ENCODE results near the gene CD9.

CD9 gene

GRCh38 chr12:6275928-6276887 is 76.0 kb downstream of the CD9 start:
- DNase-seq (ENCODE audit: low read depth) = no peak

DNA sequence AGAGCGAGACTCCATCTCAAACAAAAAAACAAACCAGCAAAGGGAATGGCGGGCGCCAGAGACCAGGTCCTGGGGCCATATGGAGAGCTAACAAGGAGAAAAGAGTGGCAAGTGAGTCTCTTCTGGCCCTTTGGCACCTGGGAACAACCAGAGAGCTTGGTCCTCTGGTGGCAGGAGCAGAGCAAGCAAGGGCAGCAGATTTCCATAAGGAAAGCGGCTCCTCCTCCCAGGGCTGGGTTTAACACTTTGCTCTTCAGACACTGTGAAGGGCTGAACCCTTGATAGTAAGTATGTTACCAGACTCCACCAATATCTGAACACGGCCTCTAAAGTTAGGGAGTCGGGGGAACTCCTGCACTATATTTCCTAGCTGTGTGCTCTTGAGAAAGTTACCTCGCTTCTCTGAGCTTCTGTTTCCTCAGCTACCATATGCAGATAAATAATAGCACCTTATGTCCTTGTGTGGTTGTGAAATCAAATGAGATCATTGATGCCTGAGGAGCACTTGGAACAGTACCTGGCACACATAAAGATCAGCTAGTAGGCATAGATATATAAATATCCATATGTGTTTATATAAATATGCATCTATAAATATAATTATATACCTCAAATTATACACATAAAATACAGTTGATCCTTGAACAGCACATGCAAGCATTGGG is 76.9 kb downstream of the CD9 start:
- DNase-seq (ENCODE audit: low read depth) = no peak

- peak; percentile 38 for DNase-seq (ENCODE audit: low read depth)
Measured at GRCh38 chr12:6277982-6278438, 77.8 kb downstream of the CD9 start.

DNA sequence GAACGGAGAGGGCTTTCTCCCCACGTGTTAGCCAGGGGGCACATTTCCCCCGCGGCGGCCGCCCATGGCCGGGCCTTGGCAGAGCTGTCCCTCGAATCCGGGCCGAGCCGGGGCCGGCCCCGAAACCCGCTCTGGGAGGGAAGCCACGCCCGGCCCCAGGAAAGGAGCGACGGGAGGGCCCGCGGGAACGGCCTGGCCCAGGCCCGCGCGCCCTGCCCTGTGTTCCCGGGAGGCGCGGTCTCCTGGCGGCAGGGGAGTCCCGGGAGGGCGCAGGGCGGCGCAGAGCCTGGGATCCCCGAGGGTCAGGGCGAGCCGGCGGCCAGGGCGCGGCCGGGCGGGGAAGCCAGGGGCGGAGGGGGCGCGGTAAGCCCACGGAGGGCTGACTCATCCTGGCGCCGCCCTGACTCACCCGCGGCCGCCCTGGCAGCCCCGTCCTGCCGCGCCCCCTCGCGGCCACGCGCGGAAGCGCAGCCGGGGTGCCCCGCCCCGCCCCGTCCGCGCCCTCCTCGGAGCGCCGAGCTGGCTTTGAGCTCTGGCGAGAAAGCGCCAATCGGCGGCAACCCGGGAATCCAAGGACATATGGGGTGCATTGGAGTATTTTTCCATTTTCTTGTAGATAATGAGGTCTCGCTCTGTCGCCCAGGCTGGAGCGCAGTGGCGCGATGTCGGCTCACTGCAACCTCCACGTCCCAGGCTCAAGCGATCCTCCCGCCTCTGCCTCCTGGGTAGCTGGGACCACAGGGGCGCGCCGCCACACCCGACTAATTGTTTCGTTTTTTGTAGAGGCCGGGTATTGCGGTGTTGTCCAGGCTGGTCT is 78.4 kb downstream of the CD9 start:
- DNase-seq (ENCODE audit: low read depth) = peak; percentile 80

DNA sequence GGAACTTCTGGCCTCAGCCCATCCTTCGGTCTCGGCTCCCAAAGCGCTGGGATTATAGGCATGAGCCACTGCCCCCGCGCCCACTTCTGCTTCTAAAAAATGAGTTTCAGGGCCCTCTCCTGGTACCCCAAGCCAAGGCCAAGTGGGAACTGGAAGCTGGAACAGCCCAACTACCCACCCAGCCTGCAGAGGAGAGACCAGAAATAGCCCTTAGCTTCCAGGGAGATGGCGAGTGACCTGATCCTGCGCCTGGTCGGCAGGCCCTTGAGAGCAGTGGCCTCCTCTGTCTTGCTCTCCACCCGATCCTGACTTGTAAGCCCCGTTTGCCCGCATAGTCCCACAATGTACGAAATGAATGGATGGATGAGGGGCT is 79.0 kb downstream of the CD9 start:
- no peak for DNase-seq (ENCODE audit: low read depth)

GRCh38 chr12:6279631-6280030 is 79.4 kb downstream of the CD9 start:
- no peak for DNase-seq (ENCODE audit: low read depth)

DNA sequence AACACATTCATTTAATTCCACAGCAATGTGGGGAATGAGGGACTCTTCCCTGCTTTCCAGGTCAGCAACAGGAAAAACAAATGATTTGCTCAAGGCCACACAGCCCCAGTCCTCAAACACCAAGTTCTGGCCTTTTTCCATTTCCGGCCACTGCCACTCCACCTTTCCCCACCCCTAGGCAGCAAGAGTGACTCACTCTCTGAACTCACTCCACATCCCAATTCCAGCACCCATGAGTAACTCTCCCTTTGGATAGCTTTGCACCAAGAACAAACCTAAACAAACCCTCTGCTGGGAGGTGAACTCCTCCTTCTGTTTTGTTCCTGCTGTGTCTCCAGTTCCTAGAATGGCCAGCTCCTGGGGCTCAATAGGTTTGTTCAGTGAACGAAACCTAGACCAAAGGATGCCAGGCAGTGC is 79.9 kb downstream of the CD9 start:
- DNase-seq (ENCODE audit: low read depth) = no peak

GRCh38 chr12:6280672-6281071 is 80.5 kb downstream of the CD9 start:
- no peak for DNase-seq (ENCODE audit: low read depth)

- no peak for DNase-seq (ENCODE audit: low read depth)
Measured at GRCh38 chr12:6281081-6281809, 81.0 kb downstream of the CD9 start.

GRCh38 chr12:6282453-6282840 is 82.2 kb downstream of the CD9 start:
- no peak for DNase-seq (ENCODE audit: low read depth)

DNA sequence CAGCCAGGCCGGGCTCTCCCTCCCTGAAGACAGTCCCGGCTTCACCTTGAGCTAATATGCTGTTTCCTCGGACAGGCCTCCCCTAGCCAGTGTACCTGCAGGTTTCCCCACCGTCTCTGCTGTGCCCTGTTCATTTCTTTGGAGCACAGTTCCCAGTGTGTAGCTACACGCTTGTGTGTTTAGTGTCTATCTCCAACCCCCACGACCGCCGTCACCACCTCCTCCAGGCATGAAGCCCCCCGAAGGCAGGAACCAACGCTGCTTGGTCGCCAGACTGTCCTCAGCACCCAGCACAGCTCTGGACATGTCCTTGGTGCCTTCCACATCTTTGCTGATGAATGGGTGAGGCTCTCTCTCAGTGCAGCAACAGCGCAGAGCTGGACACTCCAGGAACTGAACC is 84.1 kb downstream of the CD9 start:
- no peak for DNase-seq (ENCODE audit: low read depth)

DNA sequence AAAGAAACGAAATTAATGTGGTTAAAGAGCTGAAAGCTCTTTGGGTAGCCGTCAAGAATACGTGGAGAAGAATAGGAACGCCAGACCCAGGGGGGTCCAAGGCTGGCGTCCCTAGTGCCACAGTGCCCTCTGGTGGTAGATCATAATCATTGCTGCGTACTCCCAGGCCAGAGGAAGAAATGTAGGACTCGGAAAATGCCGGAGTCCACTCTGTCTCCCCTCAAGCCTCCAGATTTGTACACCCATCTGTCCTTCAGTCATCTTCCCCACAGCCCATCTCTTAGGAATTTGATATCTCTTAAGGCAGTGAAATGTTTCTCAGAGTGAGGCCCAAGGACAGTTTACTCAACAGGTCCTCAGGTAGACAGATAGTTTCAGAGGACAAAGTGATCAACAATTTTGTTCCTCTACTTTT is 84.9 kb downstream of the CD9 start:
- peak; percentile 30 for DNase-seq (ENCODE audit: low read depth)

- DNase-seq (ENCODE audit: low read depth) = no peak
Measured at GRCh38 chr12:6285532-6286306, 85.5 kb downstream of the CD9 start.

All from stimulated activated CD8-positive, alpha-beta memory T cell treated with anti-CD3 and anti-CD28 coated beads, Interleukin-4, amount 100 ng/mL, for 24 hours (primary cell).